GM20000 (cell line): ENCODE data around the gene BICC1.

ENCODE experiments used
- DNase-seq: peaks from one replicate; pipeline ENCODE4 v3.0.0; 2012; ENCODE audit warnings: low spot score
- CTCF ChIP-seq: IDR thresholded peaks from 2 replicates; pipeline ENCODE4 v1.5.1; 2012; ENCODE audit warnings: mild to moderate bottlenecking, control low read depth; ENCODE audit errors: extremely low read depth, missing control alignments

Gene BICC1

GRCh38 chr10:58870070-58870469, 357.4 kb downstream of the BICC1 start:
- no peak for TF ChIP-seq CTCF
- no peak for DNase-seq

- TF ChIP-seq CTCF: no peak
- no peak for DNase-seq
Measured at GRCh38 chr10:58873161-58873560, 360.5 kb downstream of the BICC1 start.
